GM12801 (cell line): ENCODE results near the gene SEL1L3.

Experiments used
- TF ChIP-seq, protein P1 (sequence below): IDR thresholded peaks from one replicate; pipeline ENCODE4 v1.5.1; 2011; ENCODE audit warnings: control low read depth; ENCODE audit not compliant: insufficient read length; ENCODE audit errors: extremely low read depth

The SEL1L3 gene

DNA sequence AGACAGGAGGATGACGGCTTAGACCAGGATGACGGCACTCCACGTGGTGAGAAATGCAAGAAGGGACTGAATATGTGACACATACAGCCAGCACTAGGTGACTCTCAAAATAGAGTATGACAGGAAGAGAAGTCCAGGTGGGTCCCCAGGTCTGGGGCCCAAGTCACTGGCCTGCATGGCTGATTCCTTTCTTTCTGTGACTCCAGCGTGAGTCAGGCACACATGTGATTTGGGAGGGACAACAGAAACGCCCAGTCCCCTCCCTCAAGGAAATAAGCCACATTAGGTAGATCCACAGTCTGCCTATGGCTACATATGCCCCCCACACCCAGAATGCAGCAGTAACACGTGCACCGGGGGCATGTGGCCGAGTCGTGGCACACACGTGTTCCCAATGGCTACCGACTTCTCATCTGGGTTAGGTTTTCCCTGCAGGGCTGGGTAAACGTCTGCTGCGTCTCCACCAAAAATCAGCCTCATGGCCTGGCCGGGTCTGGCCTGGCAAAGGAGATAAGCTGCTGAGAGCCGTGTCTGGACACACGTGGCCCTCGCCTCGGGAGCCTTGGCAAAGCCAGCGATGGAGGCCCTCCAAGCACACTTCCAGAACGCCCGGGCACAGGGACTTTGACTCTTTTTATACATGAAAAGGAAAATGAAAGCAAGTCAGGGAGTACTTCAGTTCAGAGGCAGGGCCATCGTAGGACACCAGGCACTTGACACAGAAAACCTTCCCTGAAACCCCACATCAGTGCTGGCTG lies 19.3 kb downstream of the SEL1L3 start:
- TF ChIP-seq, protein P1, sequence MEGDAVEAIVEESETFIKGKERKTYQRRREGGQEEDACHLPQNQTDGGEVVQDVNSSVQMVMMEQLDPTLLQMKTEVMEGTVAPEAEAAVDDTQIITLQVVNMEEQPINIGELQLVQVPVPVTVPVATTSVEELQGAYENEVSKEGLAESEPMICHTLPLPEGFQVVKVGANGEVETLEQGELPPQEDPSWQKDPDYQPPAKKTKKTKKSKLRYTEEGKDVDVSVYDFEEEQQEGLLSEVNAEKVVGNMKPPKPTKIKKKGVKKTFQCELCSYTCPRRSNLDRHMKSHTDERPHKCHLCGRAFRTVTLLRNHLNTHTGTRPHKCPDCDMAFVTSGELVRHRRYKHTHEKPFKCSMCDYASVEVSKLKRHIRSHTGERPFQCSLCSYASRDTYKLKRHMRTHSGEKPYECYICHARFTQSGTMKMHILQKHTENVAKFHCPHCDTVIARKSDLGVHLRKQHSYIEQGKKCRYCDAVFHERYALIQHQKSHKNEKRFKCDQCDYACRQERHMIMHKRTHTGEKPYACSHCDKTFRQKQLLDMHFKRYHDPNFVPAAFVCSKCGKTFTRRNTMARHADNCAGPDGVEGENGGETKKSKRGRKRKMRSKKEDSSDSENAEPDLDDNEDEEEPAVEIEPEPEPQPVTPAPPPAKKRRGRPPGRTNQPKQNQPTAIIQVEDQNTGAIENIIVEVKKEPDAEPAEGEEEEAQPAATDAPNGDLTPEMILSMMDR: no peak

DNA sequence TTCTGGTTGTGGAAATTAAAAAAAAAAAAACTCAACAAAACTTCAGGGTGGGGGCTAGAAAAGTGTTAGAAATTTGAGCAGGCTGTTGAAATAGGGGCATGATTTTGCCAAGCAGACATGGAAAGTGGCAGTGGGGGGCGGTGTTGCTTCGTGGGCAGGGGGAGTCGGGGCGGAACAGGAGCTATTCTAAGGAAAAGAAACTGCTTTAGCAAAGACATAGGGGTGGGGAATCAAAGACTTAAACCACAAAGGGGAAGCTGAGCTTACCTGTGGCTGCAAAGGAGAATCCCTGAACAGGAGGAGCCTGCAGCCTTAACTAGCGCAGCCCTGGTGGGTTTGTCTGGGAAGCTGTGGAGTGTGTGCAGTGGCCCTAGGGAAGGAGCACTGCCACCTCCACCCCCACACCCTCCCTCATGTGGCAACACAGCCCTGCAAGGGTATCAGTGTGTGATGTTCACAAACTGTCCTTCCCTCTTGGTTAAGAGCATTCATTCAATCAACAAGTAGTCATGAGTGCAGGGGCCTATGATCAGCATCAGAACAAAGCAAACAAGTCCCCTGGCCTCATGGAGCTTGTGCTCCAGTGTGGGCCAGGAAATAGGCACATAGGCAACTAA lies 20.5 kb downstream of the SEL1L3 start:
- TF ChIP-seq, protein P1: no peak

DNA sequence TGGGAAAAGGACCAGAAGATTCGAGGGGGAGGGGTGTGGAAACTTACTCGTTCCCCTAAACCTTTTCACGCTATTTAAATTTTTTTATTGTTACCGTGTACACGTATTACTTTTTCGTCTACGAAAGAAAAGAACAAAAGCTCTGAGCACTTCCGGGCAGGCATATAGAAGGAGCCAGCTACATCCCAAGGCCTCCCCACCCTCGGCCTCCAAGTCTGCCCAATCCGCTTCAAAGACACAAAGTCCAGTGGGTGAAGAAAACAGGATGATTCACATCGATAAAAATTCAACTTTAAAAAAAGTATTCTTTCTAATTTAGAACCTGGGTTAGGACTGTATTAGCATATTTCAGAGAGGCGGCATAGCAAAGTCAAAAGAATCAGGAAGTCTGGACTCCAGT lies 23.1 kb downstream of the SEL1L3 start:
- TF ChIP-seq, protein P1: no peak

DNA sequence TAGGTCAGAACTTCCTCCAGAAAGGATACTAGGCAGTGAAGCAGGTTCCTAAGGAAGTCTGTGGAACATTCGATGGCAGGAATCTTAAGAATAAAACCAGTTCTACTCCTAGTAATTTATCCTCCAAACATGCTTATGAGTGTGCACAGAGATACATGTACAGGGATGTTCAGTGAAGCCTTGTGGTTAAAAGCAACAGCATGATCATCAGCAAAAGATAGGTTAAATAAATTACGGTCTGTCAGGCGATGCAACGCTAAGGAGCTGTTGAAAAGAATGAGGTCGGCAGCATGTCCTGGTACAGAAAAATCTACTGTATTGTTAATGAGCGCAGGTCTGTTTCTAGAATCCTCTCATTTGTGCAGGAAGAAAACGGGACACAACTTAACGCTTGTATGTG lies 23.6 kb downstream of the SEL1L3 start:
- TF ChIP-seq, protein P1: no peak

DNA sequence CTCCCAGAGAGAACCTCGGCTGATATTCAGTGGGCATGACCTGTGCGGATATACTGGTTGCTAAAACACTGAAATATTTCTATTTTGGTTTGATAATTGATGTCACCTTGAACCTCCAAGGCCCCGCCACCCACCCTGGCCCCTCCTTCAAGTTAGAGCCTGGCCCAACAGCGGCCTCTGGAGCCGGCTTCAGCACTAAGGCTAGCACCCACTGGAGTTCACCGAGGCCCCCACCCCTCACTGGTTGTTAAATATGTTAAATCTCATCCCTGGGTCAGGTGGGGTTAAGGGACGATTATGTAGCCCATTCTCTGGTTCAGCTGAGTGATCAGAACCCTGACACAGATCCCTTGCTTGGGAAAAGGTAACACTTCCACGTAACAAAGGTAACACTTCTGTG lies 24.3 kb downstream of the SEL1L3 start:
- TF ChIP-seq, protein P1: no peak

DNA sequence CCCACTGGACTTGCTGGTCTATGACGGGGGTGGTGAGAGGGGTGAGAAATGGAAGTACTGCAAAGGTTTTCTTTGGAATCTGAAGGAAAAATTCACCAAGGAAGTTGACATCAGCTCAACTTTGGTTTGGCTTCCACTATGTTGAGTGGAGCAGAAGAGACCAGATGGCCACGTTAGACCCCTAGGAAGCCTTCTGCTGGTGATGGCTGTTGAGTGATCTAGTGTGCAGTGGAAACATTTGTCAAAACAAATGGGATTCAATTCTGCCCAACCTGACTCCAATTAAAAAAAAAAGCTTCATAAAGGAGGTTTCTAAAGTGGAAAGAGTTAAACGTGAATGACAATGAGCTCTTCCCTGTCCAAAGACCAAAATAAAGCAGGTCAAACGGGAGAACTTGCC lies 25.7 kb downstream of the SEL1L3 start:
- TF ChIP-seq, protein P1: no peak

DNA sequence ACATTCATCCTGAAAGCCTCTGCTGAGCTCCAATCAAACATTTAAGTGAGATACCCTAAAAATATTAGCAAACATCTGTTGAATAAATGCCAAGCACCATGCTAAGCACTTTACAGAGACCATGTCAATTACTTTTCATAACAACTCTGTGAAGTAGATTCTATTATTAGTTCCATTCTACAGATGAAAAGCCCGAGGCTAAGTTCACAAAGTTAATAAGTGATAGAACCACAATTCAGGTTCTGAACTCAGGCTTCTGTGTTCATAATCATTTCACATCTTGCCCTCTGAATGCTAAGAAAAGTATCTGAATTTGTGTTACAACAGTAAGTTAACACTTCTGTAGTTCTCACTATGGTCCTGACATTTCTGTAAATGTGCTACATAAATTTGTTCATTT lies 27.4 kb downstream of the SEL1L3 start:
- TF ChIP-seq, protein P1: no peak
